GOT3 (cell line): ENCODE data around the gene CYP1A2.
"Not testable (repeated sequence)": the region's sequence is repeated elsewhere in the genome, so short reads cannot be mapped to it uniquely, and the experiment has no call there.

ENCODE experiments used
- DNase-seq: peaks from one replicate; lab custom pipeline; 2025; ENCODE audit warnings: mixed read lengths; lab: John Stamatoyannopoulos, UW

Gene CYP1A2

GRCh38 chr15:74738239-74738638, 10.4 kb upstream of the CYP1A2 start:
- DNase-seq: not testable (repeated sequence)

- DNase-seq: no peak
These were observed 6.2 kb upstream of the CYP1A2 start for GRCh38 chr15:74742422-74742821.

GRCh38 chr15:74746389-74746788, 2.3 kb upstream of the CYP1A2 start:
- no peak for DNase-seq

- no peak for DNase-seq
These were observed 1.2 kb downstream of the CYP1A2 start for GRCh38 chr15:74749832-74750231.

- DNase-seq: no peak
These were observed 2.1 kb downstream of the CYP1A2 start for GRCh38 chr15:74750751-74751150.

- DNase-seq: no peak
These were observed 3.4 kb downstream of the CYP1A2 start for GRCh38 chr15:74752011-74752410.

- no peak for DNase-seq
These were observed 3.9 kb downstream of the CYP1A2 start for GRCh38 chr15:74752531-74752930.

GRCh38 chr15:74754593-74755215, 6.1 kb downstream of the CYP1A2 start:
- DNase-seq: no peak

GRCh38 chr15:74758736-74759135, 10.1 kb downstream of the CYP1A2 start:
- DNase-seq: no peak

- no peak for DNase-seq
These were observed 14.1 kb downstream of the CYP1A2 start for GRCh38 chr15:74762791-74763150.

GRCh38 chr15:74763416-74763815, 14.8 kb downstream of the CYP1A2 start:
- no peak for DNase-seq

GRCh38 chr15:74767167-74768098, 18.8 kb downstream of the CYP1A2 start:
- no peak for DNase-seq

GRCh38 chr15:74768099-74768770, 19.6 kb downstream of the CYP1A2 start:
- no peak for DNase-seq

GRCh38 chr15:74768771-74769342, 20.2 kb downstream of the CYP1A2 start:
- DNase-seq: no peak

- DNase-seq: no peak
These were observed 20.9 kb downstream of the CYP1A2 start for GRCh38 chr15:74769463-74770025.

- DNase-seq: no peak
These were observed 21.7 kb downstream of the CYP1A2 start for GRCh38 chr15:74770211-74770903.

- DNase-seq: no peak
These were observed 24.7 kb downstream of the CYP1A2 start for GRCh38 chr15:74773329-74773728.

GRCh38 chr15:74773731-74774252, 25.1 kb downstream of the CYP1A2 start:
- DNase-seq: no peak

- DNase-seq: no peak
These were observed 26.5 kb downstream of the CYP1A2 start for GRCh38 chr15:74775132-74775562.

- no peak for DNase-seq
These were observed 27.2 kb downstream of the CYP1A2 start for GRCh38 chr15:74775894-74776293.
